PFSK-1 (cell line): Measurements from ENCODE around the gene RNF224.

Experiments
- POLR2AphosphoS5 ChIP-seq: IDR thresholded peaks from 2 replicates; pipeline ENCODE4 v1.6.1; 2012; ENCODE audit warnings: low read depth, mild to moderate bottlenecking, control low read depth, low read length, moderate library complexity
- SIN3A ChIP-seq: IDR thresholded peaks from 2 replicates; pipeline ENCODE4 v1.6.1; 2012; ENCODE audit warnings: mild to moderate bottlenecking, low read length, moderate library complexity, borderline replicate concordance; ENCODE audit not compliant: insufficient read depth
- TF ChIP-seq, protein P1 (sequence below), 2 experiments: IDR thresholded peaks; 2 replicates each; pipeline versions ENCODE4 v1.6.1 to v1.8.0; 2011 to 2012; ENCODE audit warnings: low read depth in 2 of 2, low read length in 2 of 2, control low read depth in 1 of 2, inconsistent platforms in 1 of 2, mild to moderate bottlenecking in 1 of 2, moderate library complexity in 1 of 2; ENCODE audit not compliant: insufficient read depth in 1 of 2

DNA sequence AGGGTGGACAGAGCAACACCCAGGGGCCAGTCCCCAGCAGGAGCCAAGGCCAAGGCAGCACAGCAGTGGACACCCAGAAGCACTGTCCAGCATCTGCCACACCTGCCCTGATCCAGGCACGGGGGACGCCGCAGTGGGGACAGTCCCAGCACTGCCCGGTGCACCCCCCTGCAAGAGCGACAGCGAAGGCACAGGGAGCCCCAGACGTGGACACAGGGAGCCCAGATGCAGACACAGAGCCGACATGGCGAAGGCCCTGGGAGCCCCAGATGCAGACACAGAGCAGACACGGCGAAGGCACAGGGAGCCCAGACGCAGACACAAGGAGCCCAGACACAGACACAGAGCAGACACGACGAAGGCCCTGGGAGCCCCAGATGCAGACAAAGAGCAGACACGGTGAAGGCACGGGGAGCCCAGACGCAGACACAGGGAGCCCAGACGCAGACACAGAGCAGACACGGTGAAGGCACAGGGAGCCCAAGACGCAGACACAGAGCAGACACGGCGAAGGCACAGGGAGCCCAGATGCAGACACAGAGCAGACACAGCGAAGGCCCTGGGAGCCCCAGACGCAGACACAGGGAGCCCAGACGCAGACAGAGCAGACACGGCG is 43.2 kb upstream of the RNF224 start:
- TF ChIP-seq SIN3A (no peak), POLR2AphosphoS5 (no peak)
- TF ChIP-seq, protein P1, sequence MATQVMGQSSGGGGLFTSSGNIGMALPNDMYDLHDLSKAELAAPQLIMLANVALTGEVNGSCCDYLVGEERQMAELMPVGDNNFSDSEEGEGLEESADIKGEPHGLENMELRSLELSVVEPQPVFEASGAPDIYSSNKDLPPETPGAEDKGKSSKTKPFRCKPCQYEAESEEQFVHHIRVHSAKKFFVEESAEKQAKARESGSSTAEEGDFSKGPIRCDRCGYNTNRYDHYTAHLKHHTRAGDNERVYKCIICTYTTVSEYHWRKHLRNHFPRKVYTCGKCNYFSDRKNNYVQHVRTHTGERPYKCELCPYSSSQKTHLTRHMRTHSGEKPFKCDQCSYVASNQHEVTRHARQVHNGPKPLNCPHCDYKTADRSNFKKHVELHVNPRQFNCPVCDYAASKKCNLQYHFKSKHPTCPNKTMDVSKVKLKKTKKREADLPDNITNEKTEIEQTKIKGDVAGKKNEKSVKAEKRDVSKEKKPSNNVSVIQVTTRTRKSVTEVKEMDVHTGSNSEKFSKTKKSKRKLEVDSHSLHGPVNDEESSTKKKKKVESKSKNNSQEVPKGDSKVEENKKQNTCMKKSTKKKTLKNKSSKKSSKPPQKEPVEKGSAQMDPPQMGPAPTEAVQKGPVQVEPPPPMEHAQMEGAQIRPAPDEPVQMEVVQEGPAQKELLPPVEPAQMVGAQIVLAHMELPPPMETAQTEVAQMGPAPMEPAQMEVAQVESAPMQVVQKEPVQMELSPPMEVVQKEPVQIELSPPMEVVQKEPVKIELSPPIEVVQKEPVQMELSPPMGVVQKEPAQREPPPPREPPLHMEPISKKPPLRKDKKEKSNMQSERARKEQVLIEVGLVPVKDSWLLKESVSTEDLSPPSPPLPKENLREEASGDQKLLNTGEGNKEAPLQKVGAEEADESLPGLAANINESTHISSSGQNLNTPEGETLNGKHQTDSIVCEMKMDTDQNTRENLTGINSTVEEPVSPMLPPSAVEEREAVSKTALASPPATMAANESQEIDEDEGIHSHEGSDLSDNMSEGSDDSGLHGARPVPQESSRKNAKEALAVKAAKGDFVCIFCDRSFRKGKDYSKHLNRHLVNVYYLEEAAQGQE (IDR thresholded peaks at IDR 0.05; ENCODE audit: insufficient read depth in 1 of 2, low read depth in 2 of 2, low read length in 2 of 2) = no peak
